ENCODE data around the gene PCDHGB1. TPM values are rescaled to one million over a fixed set of nuclear protein-coding genes. Genes with fewer than 3 reads are reported as not detected.
A peak's percentile ranks its signal among the peaks of the same experiment; 100 is the strongest.
"Not testable (repeated sequence)": the region's sequence is repeated elsewhere in the genome, so short reads cannot be mapped to it uniquely, and the experiment has no call there.

Gene PCDHGB1
- total RNA-seq, 1 donor from 2014 or later: 9.6 TPM

DNA sequence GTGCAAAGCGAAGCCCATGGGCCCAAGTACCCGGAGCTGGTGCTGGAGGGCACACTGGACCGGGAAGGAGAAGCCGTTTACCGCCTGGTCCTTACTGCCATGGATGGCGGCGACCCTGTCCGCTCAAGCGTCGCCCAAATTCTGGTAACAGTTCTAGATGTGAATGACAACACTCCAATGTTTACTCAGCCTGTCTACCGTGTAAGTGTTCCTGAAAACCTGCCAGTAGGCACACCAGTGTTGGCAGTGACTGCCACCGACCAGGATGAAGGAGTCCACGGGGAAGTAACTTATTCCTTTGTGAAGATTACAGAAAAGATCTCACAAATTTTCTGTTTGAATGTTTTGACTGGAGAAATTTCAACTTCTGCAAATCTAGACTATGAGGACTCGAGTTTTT, 24.7 kb downstream of the PCDHGB1 start:
- Mint-ChIP-seq H3K27ac (ENCODE audit: unreplicated experiment) (no peak overlapping the region), H3K9me3 (ENCODE audit: unreplicated experiment) (peaks cover 21% of the 10 kb centered on the region), H3K4me1 (ENCODE audit: low read depth, unreplicated experiment) (no peaks in the 10 kb centered on the region), H3K4me3 (ENCODE audit: unreplicated experiment) (no peak overlapping the region), H3K36me3 (ENCODE audit: unreplicated experiment) (peaks cover 55% of the 10 kb centered on the region), H3K27me3 (ENCODE audit: unreplicated experiment) (no peaks in the 10 kb centered on the region)
- DNase-seq: no peak
- TF ChIP-seq, protein P1, sequence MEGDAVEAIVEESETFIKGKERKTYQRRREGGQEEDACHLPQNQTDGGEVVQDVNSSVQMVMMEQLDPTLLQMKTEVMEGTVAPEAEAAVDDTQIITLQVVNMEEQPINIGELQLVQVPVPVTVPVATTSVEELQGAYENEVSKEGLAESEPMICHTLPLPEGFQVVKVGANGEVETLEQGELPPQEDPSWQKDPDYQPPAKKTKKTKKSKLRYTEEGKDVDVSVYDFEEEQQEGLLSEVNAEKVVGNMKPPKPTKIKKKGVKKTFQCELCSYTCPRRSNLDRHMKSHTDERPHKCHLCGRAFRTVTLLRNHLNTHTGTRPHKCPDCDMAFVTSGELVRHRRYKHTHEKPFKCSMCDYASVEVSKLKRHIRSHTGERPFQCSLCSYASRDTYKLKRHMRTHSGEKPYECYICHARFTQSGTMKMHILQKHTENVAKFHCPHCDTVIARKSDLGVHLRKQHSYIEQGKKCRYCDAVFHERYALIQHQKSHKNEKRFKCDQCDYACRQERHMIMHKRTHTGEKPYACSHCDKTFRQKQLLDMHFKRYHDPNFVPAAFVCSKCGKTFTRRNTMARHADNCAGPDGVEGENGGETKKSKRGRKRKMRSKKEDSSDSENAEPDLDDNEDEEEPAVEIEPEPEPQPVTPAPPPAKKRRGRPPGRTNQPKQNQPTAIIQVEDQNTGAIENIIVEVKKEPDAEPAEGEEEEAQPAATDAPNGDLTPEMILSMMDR (IDR thresholded peaks at IDR 0.05; ENCODE audit: partially characterized antibody, unreplicated experiment): no peak

DNA sequence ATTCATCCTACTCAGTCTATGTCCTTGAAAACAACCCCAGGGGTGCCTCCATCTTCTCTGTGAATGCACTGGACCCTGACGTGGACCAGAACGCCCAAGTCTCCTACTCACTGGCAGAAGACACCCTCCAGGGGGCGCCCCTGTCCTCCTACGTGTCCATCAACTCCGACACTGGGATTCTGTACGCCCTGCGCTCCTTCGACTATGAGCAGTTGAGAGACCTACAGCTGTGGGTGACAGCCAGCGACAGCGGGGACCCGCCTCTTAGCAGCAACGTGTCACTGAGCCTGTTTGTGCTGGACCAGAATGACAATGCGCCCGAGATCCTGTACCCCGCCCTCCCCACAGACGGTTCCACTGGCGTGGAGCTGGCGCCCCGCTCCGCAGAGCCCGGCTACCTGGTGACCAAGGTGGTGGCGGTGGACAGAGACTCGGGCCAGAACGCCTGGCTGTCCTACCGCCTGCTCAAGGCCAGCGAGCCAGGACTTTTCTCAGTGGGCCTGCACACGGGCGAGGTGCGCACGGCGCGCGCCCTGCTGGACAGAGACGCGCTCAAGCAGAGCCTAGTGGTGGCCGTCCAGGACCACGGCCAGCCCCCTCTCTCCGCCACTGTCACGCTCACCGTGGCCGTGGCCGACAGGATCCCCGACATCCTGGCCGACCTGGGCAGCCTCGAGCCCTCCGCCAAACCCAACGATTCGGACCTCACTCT, 25.7 kb downstream of the PCDHGB1 start:
- not testable (repeated sequence) for H3K27me3 Mint-ChIP-seq (ENCODE audit: unreplicated experiment); DNase-seq; H3K27ac Mint-ChIP-seq (ENCODE audit: unreplicated experiment); H3K4me1 Mint-ChIP-seq (ENCODE audit: low read depth, unreplicated experiment); H3K4me3 Mint-ChIP-seq (ENCODE audit: unreplicated experiment)
- Mint-ChIP-seq H3K9me3 (ENCODE audit: unreplicated experiment) (peaks cover 18% of the 10 kb centered on the region), H3K36me3 (ENCODE audit: unreplicated experiment) (peaks cover 46% of the 10 kb centered on the region)

DNA sequence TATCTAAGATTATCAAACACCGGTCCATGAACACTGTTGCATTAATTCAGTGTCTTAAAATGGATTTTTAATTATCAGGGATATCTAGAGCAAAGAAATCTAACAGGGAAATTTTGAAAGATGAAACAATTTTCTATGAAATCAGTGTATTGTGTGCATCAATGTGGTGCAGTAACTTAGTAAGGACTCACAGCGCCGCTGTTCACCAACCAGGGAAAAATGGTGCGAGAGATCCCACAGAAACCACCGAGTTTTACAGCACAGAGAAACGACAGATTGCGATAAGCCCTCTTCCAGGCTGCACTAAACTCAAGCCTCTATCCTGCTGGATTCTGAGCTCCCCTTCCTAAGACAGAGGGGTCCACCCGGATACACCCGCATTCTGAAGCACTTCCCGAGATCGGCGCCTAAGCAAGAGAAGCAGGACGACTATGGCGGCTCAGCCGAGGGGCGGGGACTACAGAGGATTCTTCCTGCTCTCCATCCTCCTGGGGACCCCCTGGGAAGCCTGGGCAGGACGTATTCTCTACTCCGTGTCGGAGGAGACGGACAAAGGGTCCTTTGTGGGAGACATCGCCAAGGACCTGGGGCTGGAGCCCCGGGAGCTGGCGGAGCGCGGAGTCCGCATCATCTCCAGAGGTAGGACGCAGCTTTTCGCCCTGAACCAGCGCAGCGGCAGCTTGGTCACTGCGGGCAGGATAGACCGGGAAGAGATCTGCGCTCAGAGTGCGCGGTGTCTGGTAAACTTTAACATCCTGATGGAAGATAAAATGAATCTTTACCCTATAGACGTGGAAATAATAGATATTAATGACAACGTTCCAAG, 32.8 kb downstream of the PCDHGB1 start, which contains the start of gene PCDHGA7:
TSS of gene PCDHGA7 (plus strand) at position 274 of the 826 bp plus-strand sequence. CDS start at position 432, 158 bp downstream.
- H3K9me3 Mint-ChIP-seq (ENCODE audit: unreplicated experiment): peaks cover 20% of the 10 kb centered on the region
- no peaks in the 10 kb centered on the region for H3K27me3 Mint-ChIP-seq (ENCODE audit: unreplicated experiment)
- DNase-seq: no peak
- H3K27ac Mint-ChIP-seq (ENCODE audit: unreplicated experiment): no peak within 1 kb of the TSS
- peak within 1 kb of the TSS; percentile 38 for H3K4me3 Mint-ChIP-seq (ENCODE audit: unreplicated experiment)
- H3K36me3 Mint-ChIP-seq (ENCODE audit: unreplicated experiment): peaks cover 55% of the 10 kb centered on the region
- TF ChIP-seq, protein P1 (IDR thresholded peaks at IDR 0.05; ENCODE audit: partially characterized antibody, unreplicated experiment): no peak
- H3K4me1 Mint-ChIP-seq (ENCODE audit: low read depth, unreplicated experiment): no peaks in the 10 kb centered on the region

DNA sequence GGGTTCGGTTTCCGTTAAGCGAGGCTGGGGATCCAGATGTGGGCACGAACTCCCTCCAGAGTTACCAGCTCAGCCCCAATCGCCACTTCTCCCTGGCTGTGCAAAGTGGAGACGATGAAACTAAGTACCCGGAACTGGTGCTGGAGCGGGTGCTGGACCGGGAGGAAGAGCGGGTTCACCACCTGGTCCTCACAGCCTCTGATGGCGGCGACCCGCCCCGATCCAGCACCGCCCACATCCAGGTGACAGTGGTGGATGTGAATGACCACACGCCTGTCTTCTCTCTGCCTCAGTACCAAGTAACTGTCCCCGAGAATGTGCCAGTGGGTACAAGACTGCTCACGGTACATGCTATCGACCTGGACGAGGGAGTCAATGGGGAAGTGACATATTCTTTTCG, 33.4 kb downstream of the PCDHGB1 start:
- Mint-ChIP-seq H3K9me3 (ENCODE audit: unreplicated experiment) (peaks cover 22% of the 10 kb centered on the region), H3K27ac (ENCODE audit: unreplicated experiment) (no peak overlapping the region), H3K4me1 (ENCODE audit: low read depth, unreplicated experiment) (no peaks in the 10 kb centered on the region), H3K4me3 (ENCODE audit: unreplicated experiment) (no peak overlapping the region), H3K36me3 (ENCODE audit: unreplicated experiment) (peaks cover 58% of the 10 kb centered on the region), H3K27me3 (ENCODE audit: unreplicated experiment) (no peaks in the 10 kb centered on the region)
- TF ChIP-seq, protein P1 (IDR thresholded peaks at IDR 0.05; ENCODE audit: partially characterized antibody, unreplicated experiment): no peak
- no peak for DNase-seq

DNA sequence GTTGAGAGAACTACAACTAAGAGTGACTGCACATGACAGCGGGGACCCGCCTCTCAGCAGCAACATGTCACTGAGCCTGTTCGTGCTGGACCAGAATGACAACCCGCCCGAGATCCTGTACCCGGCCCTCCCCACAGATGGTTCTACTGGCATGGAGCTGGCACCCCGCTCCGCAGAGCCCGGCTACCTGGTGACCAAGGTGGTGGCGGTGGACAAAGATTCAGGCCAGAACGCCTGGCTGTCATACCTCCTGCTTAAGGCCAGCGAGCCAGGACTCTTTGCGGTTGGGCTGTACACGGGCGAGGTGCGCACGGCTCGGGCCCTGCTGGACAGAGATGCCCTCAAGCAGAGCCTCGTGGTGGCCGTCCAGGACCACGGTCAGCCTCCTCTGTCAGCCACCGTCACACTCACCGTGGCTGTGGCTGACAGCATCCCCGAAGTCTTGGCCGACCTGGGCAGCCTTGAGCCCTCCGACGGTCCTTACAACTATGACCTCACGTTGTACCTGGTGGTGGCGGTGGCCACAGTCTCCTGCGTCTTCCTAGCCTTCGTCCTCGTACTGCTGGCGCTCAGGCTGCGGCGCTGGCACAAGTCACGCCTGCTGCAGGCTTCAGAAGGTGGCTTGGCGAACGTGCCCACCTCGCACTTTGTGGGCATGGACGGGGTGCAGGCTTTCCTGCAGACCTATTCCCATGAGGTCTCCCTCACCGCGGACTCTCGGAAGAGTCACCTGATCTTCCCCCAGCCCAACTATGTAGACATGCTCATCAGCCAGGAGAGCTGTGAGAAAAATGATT, 34.8 kb downstream of the PCDHGB1 start:
- H3K9me3 Mint-ChIP-seq (ENCODE audit: unreplicated experiment): peaks cover 31% of the 10 kb centered on the region
- no peak overlapping the region for H3K27ac Mint-ChIP-seq (ENCODE audit: unreplicated experiment)
- peaks cover 65% of the 10 kb centered on the region for H3K36me3 Mint-ChIP-seq (ENCODE audit: unreplicated experiment)
- peaks cover 2% of the 10 kb centered on the region for H3K27me3 Mint-ChIP-seq (ENCODE audit: unreplicated experiment)
- peaks cover 1% of the 10 kb centered on the region for H3K4me1 Mint-ChIP-seq (ENCODE audit: low read depth, unreplicated experiment)
- H3K4me3 Mint-ChIP-seq (ENCODE audit: unreplicated experiment): no peak overlapping the region
- TF ChIP-seq, protein P1 (IDR thresholded peaks at IDR 0.05; ENCODE audit: partially characterized antibody, unreplicated experiment): no peak
- no peak for DNase-seq

Data from glutamatergic neuron (in vitro differentiated cells).